ENCODE data around the gene PLCG1. TPM values are rescaled to one million over a fixed set of nuclear protein-coding genes. Genes with fewer than 3 reads are reported as not detected.

The PLCG1 gene
- total RNA-seq, 1 experiment from 2014 or later: 45.6 TPM

- TF ChIP-seq ZBTB33 (IDR thresholded peaks at IDR 0.05; ENCODE audit: extremely low read depth, insufficient replicate concordance, low read length) (no peak), CEBPB (IDR thresholded peaks at IDR 0.05; ENCODE audit: low read depth) (no peak), EZH2 (IDR thresholded peaks at IDR 0.05) (no peak), FOSL1 (IDR thresholded peaks at IDR 0.05; ENCODE audit: low read depth) (no peak), YY1 (IDR thresholded peaks at IDR 0.05; ENCODE audit: extremely low read depth, insufficient replicate concordance, low read depth, low read length) (no peak), MAX (IDR thresholded peaks at IDR 0.05) (no peak)
These were observed 46.5 kb downstream of the PLCG1 start (continued) for GRCh38 chr20:41183831-41184230.

GRCh38 chr20:41185013-41185757, 47.8 kb downstream of the PLCG1 start:
- Histone ChIP-seq H3K27me3 (ENCODE audit: insufficient read depth, low read length) (no peaks in the 10 kb centered on the region), H4K20me1 (ENCODE audit: insufficient read depth) (no peaks in the 10 kb centered on the region), H3K4me1 (ENCODE audit: control insufficient read depth in 1 of 2, insufficient read depth in 2 of 2, low read length in 2 of 2) (no peaks in the 10 kb centered on the region), H3K9ac (ENCODE audit: low read length) (no peak overlapping the region), H3K4me3 (replicated peaks in 1 of 2; ENCODE audit: low read depth in 1 of 2, low read length in 2 of 2) (no peak overlapping the region), H3K4me2 (ENCODE audit: low read length) (no peak overlapping the region), H2AFZ (ENCODE audit: low read depth, low read length, poor library complexity, severe bottlenecking) (no peak overlapping the region), H3K36me3 (ENCODE audit: control insufficient read depth in 1 of 2, insufficient read depth in 2 of 2, low read length in 2 of 2) (no peaks in the 10 kb centered on the region), H3K79me2 (ENCODE audit: insufficient read depth, low read length) (no peaks in the 10 kb centered on the region), H3K9me3 (ENCODE audit: control insufficient read depth in 1 of 2, insufficient read depth in 1 of 2, low read depth in 1 of 2, low read length in 2 of 2) (peaks cover 0 to 3% of the 10 kb centered on the region in 2 experiments; a peak in 1 of 4 replicates), H3K27ac (ENCODE audit: low read depth, low read length) (no peak overlapping the region), H3K9me2 (ENCODE audit: insufficient read depth) (no peaks in the 10 kb centered on the region)
- intact Hi-C loops (cut with micrococcal nuclease): no loop called here
- RAD21 ChIA-PET (ENCODE audit: low non-redundant PET in 1 of 2, low total read pairs in 2 of 2, uncharacterized antibody in 2 of 2, unreplicated experiment in 2 of 2): no interaction called here
- no peak for DNase-seq (ENCODE audit: low read depth, low spot score)
- no peak for ATAC-seq
- CTCF ChIA-PET: no interaction called here
- TF ChIP-seq MAX (IDR thresholded peaks at IDR 0.05) (no peak), ELF1 (IDR thresholded peaks at IDR 0.05; ENCODE audit: borderline replicate concordance, low read depth) (no peak), SIN3A (IDR thresholded peaks at IDR 0.05; ENCODE audit: low read depth) (no peak), POLR2AphosphoS5 (IDR thresholded peaks at IDR 0.05; ENCODE audit: low read depth, low read length) (no peak), CEBPB (IDR thresholded peaks at IDR 0.05; ENCODE audit: low read depth) (no peak), POLR2A (IDR thresholded peaks at IDR 0.05; ENCODE audit: borderline replicate concordance, extremely low read depth, insufficient read depth, insufficient read length) (no peak), YY1 (IDR thresholded peaks at IDR 0.05; ENCODE audit: extremely low read depth, insufficient replicate concordance, low read depth, low read length) (no peak)
- POLR2A ChIA-PET: no interaction called here
- no TSS peak for BruUV-seq (replicated peaks)
